ENCODE results near the gene ALG10B.
"Not testable (repeated sequence)": the region's sequence is repeated elsewhere in the genome, so short reads cannot be mapped to it uniquely, and the experiment has no call there.

Gene ALG10B

GRCh38 chr12:38330414-38330813, 13.8 kb downstream of the ALG10B start:
- not testable (repeated sequence) for H3K27me3 ChIP-seq (ENCODE audit: control insufficient read depth, insufficient read depth, low read length); H3K36me3 ChIP-seq (ENCODE audit: control insufficient read depth, insufficient read depth, low read length); H3K9ac ChIP-seq (ENCODE audit: low read depth, low read length); H3K4me1 ChIP-seq (ENCODE audit: control insufficient read depth, insufficient read depth, low read length); H3K4me3 ChIP-seq (ENCODE audit: low read depth, low read length); H3K9me3 ChIP-seq (ENCODE audit: control insufficient read depth, insufficient read depth, low read length)

- no peaks in the 10 kb centered on the region for H3K36me3 ChIP-seq (ENCODE audit: control insufficient read depth, insufficient read depth, low read length)
Measured at GRCh38 chr12:38332814-38333213, 16.2 kb downstream of the ALG10B start.

DNA sequence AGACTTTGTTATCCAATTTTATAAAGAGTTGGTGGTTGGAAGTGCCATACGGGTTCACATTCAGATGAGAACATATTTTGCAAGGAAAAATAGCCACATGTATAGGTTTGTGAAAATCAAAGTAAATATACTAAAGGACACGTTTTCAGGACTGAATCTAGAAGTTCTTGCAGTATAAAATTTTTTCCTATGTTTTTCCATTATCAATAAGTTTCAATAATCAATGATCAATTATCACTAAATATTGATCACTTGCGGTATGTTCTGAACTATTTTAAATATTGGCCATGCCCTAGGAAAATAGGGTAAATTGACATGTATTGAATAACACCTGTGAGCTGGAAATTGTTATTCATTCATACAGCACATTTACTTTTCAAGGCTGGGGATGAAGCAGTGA, 25.9 kb downstream of the ALG10B start:
- Histone ChIP-seq H3K4me1 (ENCODE audit: control insufficient read depth, insufficient read depth, low read length) (no peaks in the 10 kb centered on the region), H3K9ac (ENCODE audit: low read depth, low read length) (no peak overlapping the region), H3K27me3 (ENCODE audit: control insufficient read depth, insufficient read depth, low read length) (no peaks in the 10 kb centered on the region), H3K9me3 (ENCODE audit: control insufficient read depth, insufficient read depth, low read length) (no peaks in the 10 kb centered on the region), H3K36me3 (ENCODE audit: control insufficient read depth, insufficient read depth, low read length) (no peaks in the 10 kb centered on the region), H3K4me3 (ENCODE audit: low read depth, low read length) (no peak overlapping the region)

More at GRCh38 chr12:38332814-38333213, 16.2 kb downstream of the ALG10B start:
- Histone ChIP-seq H3K9ac (ENCODE audit: low read depth, low read length) (no peak overlapping the region), H3K27me3 (ENCODE audit: control insufficient read depth, insufficient read depth, low read length) (no peaks in the 10 kb centered on the region), H3K9me3 (ENCODE audit: control insufficient read depth, insufficient read depth, low read length) (no peaks in the 10 kb centered on the region), H3K4me3 (ENCODE audit: low read depth, low read length) (no peak overlapping the region), H3K4me1 (ENCODE audit: control insufficient read depth, insufficient read depth, low read length) (no peaks in the 10 kb centered on the region)

DNA sequence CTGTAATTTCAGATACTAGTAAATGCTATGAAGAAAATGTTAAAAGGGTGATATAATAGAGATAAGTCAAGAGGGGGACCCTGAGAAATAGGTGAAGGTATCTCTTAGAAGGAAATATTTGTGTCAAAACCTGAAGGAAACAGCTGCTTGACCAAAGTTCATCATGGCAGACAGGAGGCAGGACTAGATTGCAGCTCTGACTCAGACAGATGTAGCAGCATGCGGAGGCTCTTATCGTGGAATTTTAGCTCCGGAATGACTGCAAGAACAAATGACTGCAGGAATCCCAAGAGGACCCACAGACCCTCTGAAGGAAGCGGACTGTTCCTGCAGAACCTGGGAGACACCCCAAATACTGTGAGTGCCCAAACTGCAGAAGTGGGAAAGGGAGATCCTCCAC, 26.7 kb downstream of the ALG10B start:
- H3K27me3 ChIP-seq (ENCODE audit: control insufficient read depth, insufficient read depth, low read length); H3K4me3 ChIP-seq (ENCODE audit: low read depth, low read length); H3K36me3 ChIP-seq (ENCODE audit: control insufficient read depth, insufficient read depth, low read length); H3K4me1 ChIP-seq (ENCODE audit: control insufficient read depth, insufficient read depth, low read length); H3K9ac ChIP-seq (ENCODE audit: low read depth, low read length); H3K9me3 ChIP-seq (ENCODE audit: control insufficient read depth, insufficient read depth, low read length): not testable (repeated sequence)

DNA sequence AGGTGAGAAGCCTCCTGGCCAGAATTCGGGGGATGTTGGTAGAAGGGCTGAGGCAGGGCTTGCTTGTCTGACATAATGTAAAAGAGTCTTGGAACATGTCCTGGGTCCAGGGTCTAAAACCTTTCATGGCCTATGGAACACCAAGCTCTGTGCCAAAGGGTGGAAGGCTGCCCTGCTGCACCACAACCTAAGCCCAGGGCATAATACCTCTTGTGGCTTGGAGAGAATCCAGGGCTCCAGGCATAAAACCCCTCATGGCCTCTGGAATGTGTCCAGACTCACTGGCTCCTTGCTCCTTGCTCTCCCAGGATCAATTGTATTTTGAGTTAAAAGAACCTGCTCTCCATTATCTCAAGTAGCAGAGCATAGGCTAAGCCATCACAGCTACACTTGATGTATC, 27.3 kb downstream of the ALG10B start:
- H3K36me3 ChIP-seq (ENCODE audit: control insufficient read depth, insufficient read depth, low read length); H3K27me3 ChIP-seq (ENCODE audit: control insufficient read depth, insufficient read depth, low read length); H3K9ac ChIP-seq (ENCODE audit: low read depth, low read length); H3K4me1 ChIP-seq (ENCODE audit: control insufficient read depth, insufficient read depth, low read length); H3K4me3 ChIP-seq (ENCODE audit: low read depth, low read length); H3K9me3 ChIP-seq (ENCODE audit: control insufficient read depth, insufficient read depth, low read length): not testable (repeated sequence)

DNA sequence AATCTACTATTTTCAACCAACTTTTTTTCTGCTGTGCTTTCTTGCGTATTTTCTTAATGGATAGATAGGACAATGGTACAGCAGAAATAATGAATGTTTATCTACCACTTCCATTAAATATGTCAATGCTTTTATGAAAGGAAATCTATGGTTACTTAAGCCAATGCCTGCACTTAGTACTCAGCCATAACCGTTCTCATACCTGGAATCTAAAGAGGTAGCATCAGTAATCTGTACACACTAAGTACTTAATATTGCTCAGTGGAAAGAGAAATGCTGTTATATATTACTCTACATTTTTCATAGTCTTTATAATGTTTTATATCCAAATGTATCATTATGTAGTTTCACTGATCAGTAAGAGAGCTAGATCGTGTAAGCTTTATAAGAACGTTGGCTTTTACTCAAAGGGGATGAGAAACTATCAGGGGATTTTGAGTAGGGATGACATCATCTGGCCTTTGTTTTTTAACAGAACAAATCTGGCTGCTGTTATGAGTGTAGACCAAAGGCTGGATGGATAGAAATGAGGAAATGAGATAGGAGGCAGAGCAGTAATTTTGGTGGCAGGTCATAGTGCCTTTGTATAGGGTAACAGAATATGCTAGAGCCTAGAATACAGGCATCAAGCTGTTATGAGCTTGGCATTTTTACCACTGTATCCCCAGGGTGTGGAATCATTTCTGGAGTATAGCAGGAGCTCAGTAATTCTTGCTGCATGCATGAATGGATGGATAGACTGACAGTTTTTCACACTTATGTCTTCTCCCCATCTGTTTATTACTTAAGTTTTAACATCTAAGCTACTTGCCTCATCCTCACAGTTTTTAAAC, 34.0 kb downstream of the ALG10B start:
- Histone ChIP-seq H3K4me3 (ENCODE audit: low read depth, low read length) (no peak overlapping the region), H3K9ac (ENCODE audit: low read depth, low read length) (no peak overlapping the region), H3K4me1 (ENCODE audit: control insufficient read depth, insufficient read depth, low read length) (no peaks in the 10 kb centered on the region), H3K9me3 (ENCODE audit: control insufficient read depth, insufficient read depth, low read length) (no peaks in the 10 kb centered on the region), H3K27me3 (ENCODE audit: control insufficient read depth, insufficient read depth, low read length) (no peaks in the 10 kb centered on the region), H3K36me3 (ENCODE audit: control insufficient read depth, insufficient read depth, low read length) (no peaks in the 10 kb centered on the region)

DNA sequence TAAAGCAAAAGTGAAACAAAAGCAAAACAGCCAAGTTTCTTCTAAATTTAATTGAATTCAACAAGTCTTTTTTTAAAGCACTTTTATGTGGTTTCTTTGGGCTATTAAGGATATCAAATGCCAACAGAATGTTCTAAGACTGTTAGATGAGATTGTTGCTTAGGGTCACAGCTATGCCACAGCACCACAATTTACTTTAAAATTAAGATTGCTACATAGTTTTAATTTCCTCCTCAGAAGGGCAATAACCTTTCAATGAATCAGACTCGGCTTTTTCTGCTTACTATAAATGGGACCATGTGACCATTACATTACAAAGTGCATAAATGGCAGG, 34.6 kb downstream of the ALG10B start:
- not testable (repeated sequence) for H3K9ac ChIP-seq (ENCODE audit: low read depth, low read length); H3K36me3 ChIP-seq (ENCODE audit: control insufficient read depth, insufficient read depth, low read length); H3K27me3 ChIP-seq (ENCODE audit: control insufficient read depth, insufficient read depth, low read length); H3K4me1 ChIP-seq (ENCODE audit: control insufficient read depth, insufficient read depth, low read length); H3K4me3 ChIP-seq (ENCODE audit: low read depth, low read length); H3K9me3 ChIP-seq (ENCODE audit: control insufficient read depth, insufficient read depth, low read length)

GRCh38 chr12:38367506-38367905, 50.9 kb downstream of the ALG10B start:
- Histone ChIP-seq H3K4me1 (ENCODE audit: control insufficient read depth, insufficient read depth, low read length) (no peaks in the 10 kb centered on the region), H3K27me3 (ENCODE audit: control insufficient read depth, insufficient read depth, low read length) (no peaks in the 10 kb centered on the region), H3K36me3 (ENCODE audit: control insufficient read depth, insufficient read depth, low read length) (no peaks in the 10 kb centered on the region), H3K9ac (ENCODE audit: low read depth, low read length) (no peak overlapping the region), H3K9me3 (ENCODE audit: control insufficient read depth, insufficient read depth, low read length) (no peaks in the 10 kb centered on the region), H3K4me3 (ENCODE audit: low read depth, low read length) (no peak overlapping the region)

GRCh38 chr12:38370311-38370710, 53.7 kb downstream of the ALG10B start:
- Histone ChIP-seq H3K4me1 (ENCODE audit: control insufficient read depth, insufficient read depth, low read length) (no peaks in the 10 kb centered on the region), H3K9me3 (ENCODE audit: control insufficient read depth, insufficient read depth, low read length) (no peaks in the 10 kb centered on the region), H3K4me3 (ENCODE audit: low read depth, low read length) (no peak overlapping the region), H3K9ac (ENCODE audit: low read depth, low read length) (no peak overlapping the region), H3K27me3 (ENCODE audit: control insufficient read depth, insufficient read depth, low read length) (no peaks in the 10 kb centered on the region), H3K36me3 (ENCODE audit: control insufficient read depth, insufficient read depth, low read length) (no peaks in the 10 kb centered on the region)

GRCh38 chr12:38373784-38374183, 57.2 kb downstream of the ALG10B start:
- Histone ChIP-seq H3K27me3 (ENCODE audit: control insufficient read depth, insufficient read depth, low read length) (no peaks in the 10 kb centered on the region), H3K36me3 (ENCODE audit: control insufficient read depth, insufficient read depth, low read length) (no peaks in the 10 kb centered on the region), H3K9ac (ENCODE audit: low read depth, low read length) (no peak overlapping the region), H3K4me1 (ENCODE audit: control insufficient read depth, insufficient read depth, low read length) (no peaks in the 10 kb centered on the region), H3K9me3 (ENCODE audit: control insufficient read depth, insufficient read depth, low read length) (no peaks in the 10 kb centered on the region), H3K4me3 (ENCODE audit: low read depth, low read length) (no peak overlapping the region)

DNA sequence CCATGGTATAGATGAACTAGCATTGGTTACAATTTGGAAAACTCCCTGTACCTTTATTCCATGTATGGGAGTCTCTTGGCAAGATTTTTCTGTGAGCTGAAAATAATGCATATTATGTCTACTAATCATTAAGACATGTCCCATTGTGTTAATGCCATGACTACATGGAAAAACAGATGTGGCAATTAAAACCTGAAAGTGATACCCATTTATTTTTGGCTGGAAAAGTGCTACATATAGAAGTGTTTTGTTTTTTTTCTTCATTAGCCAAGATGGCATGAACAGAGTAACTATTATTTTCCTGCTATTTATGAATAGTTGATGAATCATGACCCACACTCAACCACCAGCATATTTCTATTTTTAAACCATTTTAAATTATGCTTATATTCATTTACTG, 58.2 kb downstream of the ALG10B start:
- Histone ChIP-seq H3K36me3 (ENCODE audit: control insufficient read depth, insufficient read depth, low read length) (no peaks in the 10 kb centered on the region), H3K9ac (ENCODE audit: low read depth, low read length) (no peak overlapping the region), H3K4me3 (ENCODE audit: low read depth, low read length) (no peak overlapping the region), H3K27me3 (ENCODE audit: control insufficient read depth, insufficient read depth, low read length) (no peaks in the 10 kb centered on the region), H3K4me1 (ENCODE audit: control insufficient read depth, insufficient read depth, low read length) (no peaks in the 10 kb centered on the region), H3K9me3 (ENCODE audit: control insufficient read depth, insufficient read depth, low read length) (no peaks in the 10 kb centered on the region)
